ENCODE measurements around the gene NECAB3. TPM values are rescaled to one million over a fixed set of nuclear protein-coding genes. Genes with fewer than 3 reads are reported as not detected.

The NECAB3 gene
- total and polyA plus RNA-seq, 2 of the 13 experiments (the other 11 are each of a cell fraction or from before 2014, with no cell fraction given) = 61.5 to 65.5 TPM

DNA sequence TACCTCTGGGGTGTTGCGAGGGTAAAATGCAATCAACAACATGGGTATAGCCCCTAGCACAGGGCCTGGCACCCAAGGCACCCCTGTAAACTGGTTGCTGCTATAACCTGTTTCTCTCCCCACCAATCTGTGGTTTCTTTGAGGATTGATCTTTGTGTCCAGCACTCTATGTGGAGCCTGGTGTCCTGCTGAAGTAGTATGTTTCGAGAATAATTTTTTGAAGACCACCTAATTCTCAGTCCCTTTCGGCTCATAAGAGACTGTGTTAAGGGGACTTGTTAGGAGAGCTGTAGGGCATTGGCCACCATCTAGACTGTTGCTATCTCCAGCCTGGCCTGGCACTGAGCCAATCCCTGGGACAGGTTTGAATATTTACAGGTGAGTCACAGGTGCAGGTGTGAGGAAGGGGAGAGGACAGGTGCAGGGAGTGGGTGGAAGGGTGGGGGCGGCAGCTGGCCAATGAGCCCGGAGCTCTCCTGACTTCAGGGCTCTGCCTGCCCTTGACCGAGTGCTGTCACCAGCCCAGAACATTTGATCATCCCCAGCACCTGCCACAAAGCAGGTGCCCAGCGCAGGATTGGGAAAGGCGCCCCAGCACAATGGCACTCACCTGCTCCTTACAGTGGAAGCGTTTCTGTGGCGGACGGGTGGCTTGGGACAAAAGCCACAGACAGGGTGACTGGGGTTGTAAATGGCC, 20.2 kb downstream of the NECAB3 start (continued):
- TF ChIP-seq ZNF629 (CRISPR knock-in tag; conservative IDR thresholded peaks at IDR 0.05) = no peak
- no peak for TF ChIP-seq MATR3 (CRISPR knock-in tag; IDR thresholded peaks at IDR 0.05)
- TF ChIP-seq BRD4 (CRISPR knock-in tag; IDR thresholded peaks at IDR 0.05) = no peak
- TF ChIP-seq, protein P1, sequence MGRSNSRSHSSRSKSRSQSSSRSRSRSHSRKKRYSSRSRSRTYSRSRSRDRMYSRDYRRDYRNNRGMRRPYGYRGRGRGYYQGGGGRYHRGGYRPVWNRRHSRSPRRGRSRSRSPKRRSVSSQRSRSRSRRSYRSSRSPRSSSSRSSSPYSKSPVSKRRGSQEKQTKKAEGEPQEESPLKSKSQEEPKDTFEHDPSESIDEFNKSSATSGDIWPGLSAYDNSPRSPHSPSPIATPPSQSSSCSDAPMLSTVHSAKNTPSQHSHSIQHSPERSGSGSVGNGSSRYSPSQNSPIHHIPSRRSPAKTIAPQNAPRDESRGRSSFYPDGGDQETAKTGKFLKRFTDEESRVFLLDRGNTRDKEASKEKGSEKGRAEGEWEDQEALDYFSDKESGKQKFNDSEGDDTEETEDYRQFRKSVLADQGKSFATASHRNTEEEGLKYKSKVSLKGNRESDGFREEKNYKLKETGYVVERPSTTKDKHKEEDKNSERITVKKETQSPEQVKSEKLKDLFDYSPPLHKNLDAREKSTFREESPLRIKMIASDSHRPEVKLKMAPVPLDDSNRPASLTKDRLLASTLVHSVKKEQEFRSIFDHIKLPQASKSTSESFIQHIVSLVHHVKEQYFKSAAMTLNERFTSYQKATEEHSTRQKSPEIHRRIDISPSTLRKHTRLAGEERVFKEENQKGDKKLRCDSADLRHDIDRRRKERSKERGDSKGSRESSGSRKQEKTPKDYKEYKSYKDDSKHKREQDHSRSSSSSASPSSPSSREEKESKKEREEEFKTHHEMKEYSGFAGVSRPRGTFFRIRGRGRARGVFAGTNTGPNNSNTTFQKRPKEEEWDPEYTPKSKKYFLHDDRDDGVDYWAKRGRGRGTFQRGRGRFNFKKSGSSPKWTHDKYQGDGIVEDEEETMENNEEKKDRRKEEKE (IDR thresholded peaks at IDR 0.05) = no peak
- TF ChIP-seq MXD4 (CRISPR knock-in tag; IDR thresholded peaks at IDR 0.05) = no peak
- TF ChIP-seq KLF6 (CRISPR knock-in tag; IDR thresholded peaks at IDR 0.05) = no peak
- TF ChIP-seq ZNF83 (CRISPR knock-in tag; IDR thresholded peaks at IDR 0.05; ENCODE audit: borderline replicate concordance) = no peak
- TF ChIP-seq ZNF605 (CRISPR knock-in tag; IDR thresholded peaks at IDR 0.05) = no peak
- TF ChIP-seq, protein P2, sequence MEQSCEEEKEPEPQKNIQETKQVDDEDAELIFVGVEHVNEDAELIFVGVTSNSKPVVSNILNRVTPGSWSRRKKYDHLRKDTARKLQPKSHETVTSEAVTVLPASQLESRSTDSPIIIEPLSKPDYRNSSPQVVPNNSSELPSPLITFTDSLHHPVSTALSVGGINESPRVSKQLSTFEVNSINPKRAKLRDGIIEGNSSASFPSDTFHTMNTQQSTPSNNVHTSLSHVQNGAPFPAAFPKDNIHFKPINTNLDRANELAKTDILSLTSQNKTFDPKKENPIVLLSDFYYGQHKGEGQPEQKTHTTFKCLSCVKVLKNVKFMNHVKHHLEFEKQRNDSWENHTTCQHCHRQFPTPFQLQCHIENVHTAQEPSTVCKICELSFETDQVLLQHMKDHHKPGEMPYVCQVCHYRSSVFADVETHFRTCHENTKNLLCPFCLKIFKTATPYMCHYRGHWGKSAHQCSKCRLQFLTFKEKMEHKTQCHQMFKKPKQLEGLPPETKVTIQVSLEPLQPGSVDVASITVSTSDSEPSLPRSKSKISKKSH (CRISPR knock-in tag; IDR thresholded peaks at IDR 0.05; ENCODE audit: borderline replicate concordance) = no peak
- TF ChIP-seq, protein P3, sequence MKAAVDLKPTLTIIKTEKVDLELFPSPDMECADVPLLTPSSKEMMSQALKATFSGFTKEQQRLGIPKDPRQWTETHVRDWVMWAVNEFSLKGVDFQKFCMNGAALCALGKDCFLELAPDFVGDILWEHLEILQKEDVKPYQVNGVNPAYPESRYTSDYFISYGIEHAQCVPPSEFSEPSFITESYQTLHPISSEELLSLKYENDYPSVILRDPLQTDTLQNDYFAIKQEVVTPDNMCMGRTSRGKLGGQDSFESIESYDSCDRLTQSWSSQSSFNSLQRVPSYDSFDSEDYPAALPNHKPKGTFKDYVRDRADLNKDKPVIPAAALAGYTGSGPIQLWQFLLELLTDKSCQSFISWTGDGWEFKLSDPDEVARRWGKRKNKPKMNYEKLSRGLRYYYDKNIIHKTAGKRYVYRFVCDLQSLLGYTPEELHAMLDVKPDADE (CRISPR knock-in tag; IDR thresholded peaks at IDR 0.05) = no peak
- no peak for TF ChIP-seq ZNF550 (CRISPR knock-in tag; IDR thresholded peaks at IDR 0.05; ENCODE audit: borderline replicate concordance)
- peak; percentile 85 for TF ChIP-seq ZEB1 (IDR thresholded peaks at IDR 0.05; ENCODE audit: insufficient replicate concordance, low read depth)
- no peak for TF ChIP-seq ZFP1 (CRISPR knock-in tag; IDR thresholded peaks at IDR 0.05)
- TF ChIP-seq DNMT1 (CRISPR knock-in tag; IDR thresholded peaks at IDR 0.05) = no peak
- no peak for TF ChIP-seq CEBPG (CRISPR knock-in tag; IDR thresholded peaks at IDR 0.05)
- TF ChIP-seq SMAD1 (CRISPR knock-in tag; IDR thresholded peaks at IDR 0.05; ENCODE audit: borderline replicate concordance, low read depth) = no peak
- TF ChIP-seq, protein P4, sequence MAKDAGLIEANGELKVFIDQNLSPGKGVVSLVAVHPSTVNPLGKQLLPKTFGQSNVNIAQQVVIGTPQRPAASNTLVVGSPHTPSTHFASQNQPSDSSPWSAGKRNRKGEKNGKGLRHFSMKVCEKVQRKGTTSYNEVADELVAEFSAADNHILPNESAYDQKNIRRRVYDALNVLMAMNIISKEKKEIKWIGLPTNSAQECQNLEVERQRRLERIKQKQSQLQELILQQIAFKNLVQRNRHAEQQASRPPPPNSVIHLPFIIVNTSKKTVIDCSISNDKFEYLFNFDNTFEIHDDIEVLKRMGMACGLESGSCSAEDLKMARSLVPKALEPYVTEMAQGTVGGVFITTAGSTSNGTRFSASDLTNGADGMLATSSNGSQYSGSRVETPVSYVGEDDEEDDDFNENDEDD (CRISPR knock-in tag; IDR thresholded peaks at IDR 0.05; ENCODE audit: borderline replicate concordance) = no peak
- no peak for TF ChIP-seq BORCS8-MEF2B (CRISPR knock-in tag; IDR thresholded peaks at IDR 0.05)
- TF ChIP-seq, protein P5, sequence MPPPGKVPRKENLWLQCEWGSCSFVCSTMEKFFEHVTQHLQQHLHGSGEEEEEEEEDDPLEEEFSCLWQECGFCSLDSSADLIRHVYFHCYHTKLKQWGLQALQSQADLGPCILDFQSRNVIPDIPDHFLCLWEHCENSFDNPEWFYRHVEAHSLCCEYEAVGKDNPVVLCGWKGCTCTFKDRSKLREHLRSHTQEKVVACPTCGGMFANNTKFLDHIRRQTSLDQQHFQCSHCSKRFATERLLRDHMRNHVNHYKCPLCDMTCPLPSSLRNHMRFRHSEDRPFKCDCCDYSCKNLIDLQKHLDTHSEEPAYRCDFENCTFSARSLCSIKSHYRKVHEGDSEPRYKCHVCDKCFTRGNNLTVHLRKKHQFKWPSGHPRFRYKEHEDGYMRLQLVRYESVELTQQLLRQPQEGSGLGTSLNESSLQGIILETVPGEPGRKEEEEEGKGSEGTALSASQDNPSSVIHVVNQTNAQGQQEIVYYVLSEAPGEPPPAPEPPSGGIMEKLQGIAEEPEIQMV (CRISPR knock-in tag; IDR thresholded peaks at IDR 0.05; ENCODE audit: low read depth) = no peak
- TF ChIP-seq MBNL3 (CRISPR knock-in tag; conservative IDR thresholded peaks at IDR 0.05) = no peak
- TF ChIP-seq ZNF766 (CRISPR knock-in tag; IDR thresholded peaks at IDR 0.05; ENCODE audit: borderline replicate concordance) = 0 out of 2 replicates have a peak, but pooled peaks have one; percentile 26
- no peak for TF ChIP-seq CREM (IDR thresholded peaks at IDR 0.05)
- no peak for TF ChIP-seq CREM (CRISPR knock-in tag; IDR thresholded peaks at IDR 0.05)
- no peak for TF ChIP-seq ZNF333 (CRISPR knock-in tag; IDR thresholded peaks at IDR 0.05; ENCODE audit: borderline replicate concordance)
